Fibroblast of pulmonary artery (primary cell): ENCODE data around the gene PLEKHG2.

Source experiments
- DNase-seq: peaks from one replicate; pipeline ENCODE4 v3.0.0-alpha.2; 2010; ENCODE audit warnings: low read depth
- H3K4me3 ChIP-seq: replicated peaks from 2 replicates; pipeline ENCODE4 v1.5.1; 2011; ENCODE audit warnings: low read depth, mild to moderate bottlenecking, control low read depth, low read length, moderate library complexity
- CTCF ChIP-seq: IDR thresholded peaks from 2 replicates; pipeline ENCODE4 v1.5.1; 2011; ENCODE audit warnings: mild to moderate bottlenecking, control low read depth, low read length, inconsistent platforms; ENCODE audit errors: missing control alignments

The PLEKHG2 gene

GRCh38 chr19:39386557-39386956 is 25.9 kb upstream of the PLEKHG2 start:
- no peak overlapping the region for H3K4me3 ChIP-seq
- no peak for DNase-seq
- TF ChIP-seq CTCF: no peak

GRCh38 chr19:39388657-39389056 is 23.8 kb upstream of the PLEKHG2 start:
- no peak for DNase-seq
- no peak overlapping the region for H3K4me3 ChIP-seq
- TF ChIP-seq CTCF: no peak

- no peak for DNase-seq
- H3K4me3 ChIP-seq: peak overlapping the region; percentile 99
- no peak for TF ChIP-seq CTCF
These were observed 22.6 kb upstream of the PLEKHG2 start for GRCh38 chr19:39389631-39390414.

GRCh38 chr19:39390451-39390750 is 22.1 kb upstream of the PLEKHG2 start:
- DNase-seq: no peak
- no peak for TF ChIP-seq CTCF
- peak overlapping the region; percentile 99 for H3K4me3 ChIP-seq

GRCh38 chr19:39390751-39391437 is 21.6 kb upstream of the PLEKHG2 start, which contains the start of the genes MED29 and PAF1:
Gene MED29 (plus strand): TSS chr19:39391378. CDS start chr19:39391423, 45 bp downstream.
Gene PAF1 (minus strand): TSS chr19:39391106. CDS start chr19:39390864, 242 bp downstream.
- no peak for TF ChIP-seq CTCF
- H3K4me3 ChIP-seq: peak within 1 kb of the TSS; percentile 99
- DNase-seq: peak; percentile 100

GRCh38 chr19:39397360-39398296 is 14.8 kb upstream of the PLEKHG2 start:
- peak; percentile 94 for TF ChIP-seq CTCF
- peak; percentile 87 for DNase-seq

More at GRCh38 chr19:39397360-39398296, 14.8 kb upstream of the PLEKHG2 start:
- H3K4me3 ChIP-seq: no peak overlapping the region
